NOMO-1 treated with dmso at 0.1 percent for 144 hours (cell line): ENCODE measurements around the gene WDR27.
"Not testable (repeated sequence)": the region's sequence is repeated elsewhere in the genome, so short reads cannot be mapped to it uniquely, and the experiment has no call there.

Experiments
- DNase-seq: peaks from one replicate; lab custom pipeline; 2025; ENCODE audit not compliant: unreplicated experiment; lab: John Stamatoyannopoulos, UW

WDR27 gene

DNA sequence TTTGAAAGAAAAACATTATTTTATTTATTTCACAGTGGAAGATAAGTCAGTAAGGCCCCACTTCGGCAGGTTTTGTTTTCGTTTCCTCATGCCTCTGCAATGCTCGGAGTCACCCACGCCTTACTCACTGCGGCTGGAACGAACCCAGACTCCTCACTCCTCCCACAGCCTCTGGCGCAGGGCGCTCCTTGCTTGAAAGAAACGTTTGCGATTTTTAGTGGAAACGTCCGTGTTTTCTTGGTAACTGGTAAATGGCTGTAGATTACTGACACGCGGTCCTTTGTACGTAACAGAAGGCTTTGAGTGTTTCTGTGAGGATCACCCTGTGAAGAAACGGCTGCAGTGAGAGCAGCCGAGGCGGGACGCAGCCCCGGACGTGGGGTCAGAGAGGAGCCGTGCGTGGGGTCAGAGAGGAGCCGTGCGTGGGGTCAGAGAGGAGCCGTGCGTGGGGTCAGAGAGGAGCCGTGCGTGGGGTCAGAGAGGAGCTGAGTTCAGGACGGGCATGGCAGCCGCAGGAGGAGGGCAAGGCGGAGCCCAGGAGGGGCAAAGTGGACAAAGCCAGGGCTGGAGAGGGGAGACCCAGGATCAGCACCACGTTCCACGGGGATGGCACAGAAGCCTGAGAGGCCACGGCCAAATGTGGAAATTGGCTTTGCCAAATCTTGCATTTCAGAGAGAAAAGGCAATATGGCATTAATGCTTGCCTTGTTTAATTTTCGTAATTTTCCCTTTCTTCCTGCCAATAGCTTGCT, 249.5 kb downstream of the WDR27 start:
- no peak for DNase-seq

DNA sequence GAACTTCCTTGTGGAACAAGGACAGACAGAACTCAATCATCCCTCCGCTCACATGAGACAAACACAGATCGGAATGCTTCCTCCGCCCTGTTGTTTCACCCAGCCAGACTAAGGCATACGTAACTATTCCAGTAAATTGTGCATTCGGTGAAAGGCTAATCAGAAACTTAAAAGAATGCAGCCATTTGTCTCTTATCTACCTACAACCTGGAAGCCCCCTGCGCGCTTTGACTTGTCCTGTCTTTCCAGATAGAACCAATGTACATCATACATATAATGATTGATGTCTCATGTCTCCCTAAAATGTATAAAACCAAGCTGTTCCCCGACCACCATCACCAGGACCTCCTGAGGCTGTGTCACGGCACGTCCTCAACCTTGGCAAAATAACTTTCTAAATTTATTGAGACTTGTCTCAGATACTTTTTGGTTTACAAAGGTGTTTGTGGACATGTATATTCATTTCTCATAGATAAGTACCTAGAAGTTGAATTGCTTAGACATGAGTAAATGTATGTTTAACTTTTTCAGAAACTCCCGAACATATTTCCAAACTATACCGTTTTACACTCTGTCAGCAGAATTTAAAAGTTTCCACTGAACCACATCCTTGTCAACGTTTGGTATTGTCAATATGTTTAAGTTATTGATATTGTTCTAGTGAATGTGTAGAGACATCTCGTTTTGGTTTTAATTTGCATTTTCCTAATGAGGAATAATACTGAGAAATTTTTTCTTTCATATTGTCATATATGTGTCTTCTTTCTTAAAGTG, 250.6 kb downstream of the WDR27 start:
- no peak for DNase-seq

DNA sequence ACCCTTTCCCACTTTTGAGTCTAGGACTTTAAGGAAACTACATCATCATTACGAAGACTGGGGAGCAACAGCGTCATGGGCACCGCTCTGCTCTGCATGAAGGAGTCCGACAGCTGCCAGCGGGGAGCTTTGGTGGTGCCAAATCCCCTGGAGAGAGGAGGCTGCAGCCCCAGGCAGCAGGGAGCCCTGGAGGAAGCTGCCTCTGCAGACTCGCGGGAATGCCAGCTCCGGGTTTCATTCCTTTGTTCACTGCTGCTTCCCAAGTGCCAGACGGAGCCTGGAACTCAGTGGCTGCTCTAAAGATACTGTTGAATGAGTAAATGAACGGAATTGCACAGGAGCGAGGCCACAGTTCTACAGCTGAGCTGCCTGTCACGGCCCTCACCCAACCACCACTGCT, 251.7 kb downstream of the WDR27 start:
- no peak for DNase-seq

DNA sequence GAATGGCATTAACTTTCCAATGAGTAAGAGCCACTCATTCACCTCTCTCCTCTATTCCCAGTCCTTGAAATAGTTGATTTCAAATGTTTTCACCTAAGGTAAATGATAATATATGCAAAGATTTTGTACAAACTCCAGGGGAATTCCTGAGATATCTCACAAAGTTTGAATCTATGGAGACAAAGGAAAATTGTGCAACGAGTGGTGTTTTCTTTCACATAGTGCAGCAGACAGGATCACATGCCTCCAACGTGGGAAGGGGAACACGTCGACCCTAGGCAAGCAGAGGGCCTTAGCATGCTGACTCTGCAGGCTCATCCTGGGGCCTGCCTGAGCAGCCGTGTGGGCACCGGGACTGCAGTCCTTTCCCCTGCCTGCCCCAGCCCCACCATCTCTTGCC, 252.6 kb downstream of the WDR27 start:
- DNase-seq, result no peak

DNA sequence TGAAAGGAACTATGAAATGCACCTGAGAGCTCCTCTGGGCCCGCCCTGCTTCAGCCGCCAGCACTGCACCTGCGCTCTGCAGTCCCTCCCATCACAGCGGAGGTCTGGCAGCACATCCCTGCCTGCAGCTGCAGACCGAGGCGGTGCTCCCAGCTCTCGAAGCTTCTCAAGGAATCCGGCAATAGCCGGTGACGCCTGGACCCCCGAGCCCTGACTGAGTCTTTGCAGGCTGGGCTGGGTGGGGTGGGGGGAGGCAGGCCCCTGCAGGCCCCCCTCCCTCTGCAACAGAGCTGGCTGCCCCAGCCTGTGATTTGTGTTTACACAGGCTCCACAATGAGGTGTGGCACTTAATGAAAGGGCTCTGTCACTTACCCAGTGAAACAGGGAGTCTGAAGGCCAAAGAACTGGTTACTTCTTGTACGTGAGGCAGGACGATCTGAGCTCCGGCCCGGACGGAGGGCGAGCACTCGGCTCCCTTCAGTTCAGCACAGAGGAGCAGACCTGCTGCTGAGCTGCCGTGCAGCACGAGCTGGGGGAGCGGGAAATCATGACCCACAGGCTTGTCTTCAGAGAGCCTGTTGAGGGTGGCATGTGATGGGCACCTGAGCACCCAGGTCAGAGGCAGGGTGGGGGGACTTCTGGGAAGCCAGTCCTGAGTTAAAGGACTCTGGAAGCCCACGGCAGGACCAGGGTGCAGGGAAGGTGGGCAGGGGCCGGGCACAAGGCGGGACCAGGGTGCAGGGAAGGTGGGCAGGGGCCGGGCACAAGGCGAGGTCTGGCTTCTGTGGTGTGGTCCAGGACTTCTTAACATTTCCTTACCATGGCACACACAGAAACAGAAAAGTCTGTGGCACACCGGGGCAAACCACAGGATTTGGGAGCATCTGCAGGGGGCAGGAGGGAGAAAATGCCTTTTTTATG, 255.9 kb downstream of the WDR27 start:
- DNase-seq, result no peak

DNA sequence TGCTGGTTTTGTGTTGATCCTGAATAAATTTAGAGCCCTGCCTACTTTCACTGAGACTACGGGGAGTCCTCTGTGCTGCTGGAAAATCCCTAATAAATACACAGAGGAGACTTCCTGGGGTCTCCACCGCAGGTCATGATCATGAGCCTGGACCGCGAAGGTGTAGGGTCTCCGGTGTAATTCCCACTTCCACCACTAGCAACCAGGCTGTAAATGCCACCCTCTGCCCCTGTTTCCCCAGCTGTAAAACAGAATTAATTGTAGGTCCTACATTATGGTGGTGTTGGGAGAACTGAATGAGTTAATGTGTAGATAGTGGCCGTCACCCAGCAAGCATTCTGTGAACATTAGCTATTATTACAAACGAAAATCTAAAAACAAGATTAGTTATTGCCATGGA, 256.6 kb downstream of the WDR27 start:
- DNase-seq, result no peak

DNA sequence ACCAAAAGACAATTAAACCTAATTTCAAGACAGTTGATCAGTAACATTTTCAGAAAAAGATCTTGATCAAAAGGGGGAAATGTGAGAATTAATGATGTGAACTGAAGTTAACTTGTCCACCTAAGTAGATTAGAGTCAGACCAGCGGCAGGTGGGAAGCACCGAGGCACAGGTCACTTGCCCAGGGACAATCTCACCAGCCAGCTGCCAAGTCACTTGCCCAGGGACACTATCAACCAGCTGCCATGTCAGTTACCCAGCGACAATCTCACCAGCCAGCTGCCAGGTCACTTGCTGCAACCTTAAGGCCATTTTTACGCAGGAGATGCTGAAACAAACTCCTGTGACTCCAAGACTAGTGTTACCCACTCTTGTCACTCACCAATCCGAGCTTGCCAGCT, 260.5 kb downstream of the WDR27 start:
- DNase-seq, result no peak

DNA sequence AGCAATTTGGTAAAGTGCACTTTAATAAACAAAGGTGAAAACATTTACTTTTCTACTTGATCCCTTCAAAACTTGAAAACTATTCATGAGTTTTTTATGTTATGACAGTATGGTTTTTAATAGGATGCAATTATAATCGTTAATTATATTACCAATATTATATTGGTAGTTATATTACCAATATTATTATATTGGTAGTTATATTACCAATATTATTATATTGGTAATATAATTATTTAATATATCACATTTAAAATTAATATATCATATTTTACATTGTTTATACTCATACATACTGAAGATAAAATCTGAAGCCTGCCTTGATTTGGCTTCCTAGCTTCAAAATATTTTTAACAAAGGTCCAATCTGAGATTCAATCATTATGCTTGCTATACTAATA, 262.1 kb downstream of the WDR27 start:
- no peak for DNase-seq

DNA sequence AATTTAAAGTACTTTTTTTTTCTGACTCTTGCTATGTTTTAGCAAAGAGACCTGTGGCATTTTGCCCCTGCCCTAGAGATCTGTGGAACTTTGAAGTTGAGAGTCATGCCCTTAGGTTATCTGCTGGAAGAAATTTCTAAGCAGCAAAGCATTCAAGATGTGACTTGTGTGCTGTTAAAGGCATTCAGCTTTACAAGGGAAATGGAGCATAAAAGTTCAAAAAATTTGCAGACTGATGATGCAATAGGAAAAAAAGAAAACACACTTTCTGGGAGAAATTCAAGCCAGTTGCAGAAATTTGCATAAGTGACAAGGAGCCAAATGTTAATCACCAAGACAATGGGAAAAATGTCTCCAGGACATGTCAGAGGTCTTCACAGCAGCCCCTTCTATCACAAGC, 267.3 kb downstream of the WDR27 start:
- not testable (repeated sequence) for DNase-seq

DNA sequence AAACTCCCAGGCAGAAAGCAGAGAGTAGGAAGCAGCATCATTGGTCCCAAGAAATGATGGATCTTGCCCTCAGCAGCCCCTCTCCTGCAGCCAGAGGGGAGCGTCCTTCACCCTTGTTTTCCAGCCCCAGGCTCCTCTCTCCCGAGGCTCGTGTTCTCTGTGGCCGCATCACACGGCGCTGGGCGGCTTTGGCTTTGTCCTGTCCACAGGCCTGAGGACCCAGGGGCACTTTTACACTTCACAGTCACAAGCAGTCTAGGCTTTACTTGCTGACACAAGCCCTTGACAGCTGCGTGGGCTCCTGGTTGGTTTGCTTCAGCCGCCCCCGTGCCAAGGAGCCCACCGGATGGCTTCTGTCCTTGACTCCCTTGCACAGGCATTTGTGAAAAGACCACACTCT, 272.8 kb downstream of the WDR27 start:
- DNase-seq, result no peak

DNA sequence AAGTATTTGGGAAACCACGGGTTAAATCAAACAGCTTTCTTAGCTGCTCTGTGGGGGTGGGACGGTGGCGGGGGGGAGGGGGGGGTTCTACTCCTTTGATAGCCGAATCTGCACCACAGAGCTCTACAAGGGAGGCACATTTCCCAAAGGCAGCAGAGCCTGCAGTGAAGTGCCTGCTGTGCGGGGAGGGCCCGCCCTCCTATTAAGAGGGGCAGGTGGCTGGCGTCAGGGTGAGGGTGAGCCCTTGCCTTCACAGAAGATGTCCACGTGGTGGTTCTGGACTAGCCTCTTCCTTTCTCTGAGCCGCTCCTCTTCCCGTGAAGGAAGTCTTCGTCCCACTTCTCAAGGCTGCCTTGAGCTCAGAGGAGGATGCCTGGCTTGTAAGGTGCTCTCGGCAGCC, 273.3 kb downstream of the WDR27 start:
- no peak for DNase-seq

DNA sequence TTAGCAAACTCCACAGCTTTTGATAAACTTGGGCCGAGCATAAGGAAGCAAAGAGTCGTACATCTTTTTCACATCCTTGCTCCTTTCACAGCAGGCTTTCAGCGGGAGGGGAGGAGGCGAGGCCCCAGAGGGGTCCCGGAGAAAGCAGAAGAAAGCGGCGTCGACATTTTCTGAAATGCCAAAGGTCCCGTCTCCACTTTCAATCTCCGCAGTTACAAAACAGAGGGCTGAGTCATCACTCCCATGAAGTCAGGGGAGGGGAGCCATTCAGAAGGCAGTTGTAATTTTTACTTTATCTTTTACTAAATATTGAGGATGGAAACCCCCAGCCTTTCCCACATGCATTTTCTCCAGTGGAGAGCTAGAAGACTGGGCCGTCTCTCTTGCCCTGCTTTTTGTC, 274.0 kb downstream of the WDR27 start:
- DNase-seq, result no peak

DNA sequence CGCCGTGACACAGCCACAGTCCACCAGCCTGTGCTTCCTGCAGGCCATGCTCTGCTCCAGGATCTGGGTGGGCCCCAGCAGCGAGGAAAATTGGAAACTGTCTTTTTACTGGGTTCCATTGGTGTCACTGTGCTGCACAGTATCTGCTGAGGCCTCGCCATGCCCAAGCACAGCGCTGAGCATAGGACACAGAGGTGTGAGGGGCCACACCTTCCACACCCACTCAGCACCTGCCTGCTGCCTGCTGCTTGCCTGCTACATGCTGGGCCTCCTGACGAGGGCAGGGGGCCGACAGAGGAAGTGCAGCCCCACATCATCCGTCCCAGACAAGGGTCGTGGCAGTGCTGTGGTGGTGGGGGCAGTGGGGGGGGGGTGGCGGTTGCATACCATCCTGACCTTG, 275.2 kb downstream of the WDR27 start:
- no peak for DNase-seq

DNA sequence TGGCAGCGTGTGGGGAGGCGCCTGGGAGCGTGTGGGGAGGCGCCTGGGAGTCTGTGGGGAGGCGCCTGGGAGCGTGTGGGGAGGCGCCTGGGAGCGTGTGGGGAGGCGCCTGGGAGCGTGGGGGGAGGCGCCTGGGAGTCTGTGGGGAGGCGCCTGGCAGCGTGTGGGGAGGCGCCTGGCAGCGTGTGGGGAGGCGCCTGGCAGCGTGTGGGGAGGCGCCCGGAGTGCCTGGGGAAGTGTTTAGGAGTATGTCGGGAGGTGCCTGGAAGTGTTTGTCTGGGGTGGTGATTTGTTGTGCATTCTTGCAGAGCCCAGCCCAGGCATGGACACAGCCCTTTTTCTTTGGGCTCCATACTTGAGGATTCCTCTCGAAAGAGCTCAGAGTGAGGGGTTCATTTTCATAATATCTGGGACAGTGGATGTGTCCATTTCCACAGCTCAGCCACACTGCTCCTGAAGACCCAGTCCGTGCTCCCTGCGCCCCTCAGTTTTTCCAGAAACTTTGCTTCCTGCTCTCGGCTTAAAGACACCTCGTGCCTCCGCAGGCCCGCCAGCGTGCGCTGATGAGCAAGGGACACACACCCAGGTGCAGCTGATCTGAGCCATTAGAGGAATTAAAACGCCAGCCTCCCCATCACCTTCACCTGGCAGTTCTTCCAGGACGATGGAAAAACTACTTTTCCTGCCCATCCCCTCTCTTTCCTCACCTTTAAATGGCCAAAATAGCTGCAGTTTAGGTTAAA, 276.0 kb downstream of the WDR27 start:
- no peak for DNase-seq

DNA sequence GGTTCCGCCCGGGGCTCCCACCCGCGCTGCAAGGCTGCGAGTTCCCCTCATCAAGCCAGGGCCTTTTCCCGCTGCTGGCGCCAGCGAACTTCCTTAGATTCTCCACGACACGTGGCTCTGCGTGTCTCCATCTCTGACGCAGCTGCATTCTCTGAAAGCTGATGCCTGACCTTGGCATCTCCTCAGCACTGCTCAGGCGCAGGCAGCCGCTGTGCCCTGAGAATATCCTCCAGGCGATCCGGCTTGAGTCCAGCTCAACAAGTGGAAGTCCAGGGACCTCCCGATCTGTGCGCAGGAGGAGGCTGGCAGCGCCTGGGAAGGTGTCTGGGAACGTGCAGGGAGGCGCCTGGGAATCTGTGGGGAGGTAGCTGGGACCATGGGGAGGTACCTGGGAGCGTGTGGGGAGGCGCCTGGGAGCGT, 277.0 kb downstream of the WDR27 start:
- no peak for DNase-seq

DNA sequence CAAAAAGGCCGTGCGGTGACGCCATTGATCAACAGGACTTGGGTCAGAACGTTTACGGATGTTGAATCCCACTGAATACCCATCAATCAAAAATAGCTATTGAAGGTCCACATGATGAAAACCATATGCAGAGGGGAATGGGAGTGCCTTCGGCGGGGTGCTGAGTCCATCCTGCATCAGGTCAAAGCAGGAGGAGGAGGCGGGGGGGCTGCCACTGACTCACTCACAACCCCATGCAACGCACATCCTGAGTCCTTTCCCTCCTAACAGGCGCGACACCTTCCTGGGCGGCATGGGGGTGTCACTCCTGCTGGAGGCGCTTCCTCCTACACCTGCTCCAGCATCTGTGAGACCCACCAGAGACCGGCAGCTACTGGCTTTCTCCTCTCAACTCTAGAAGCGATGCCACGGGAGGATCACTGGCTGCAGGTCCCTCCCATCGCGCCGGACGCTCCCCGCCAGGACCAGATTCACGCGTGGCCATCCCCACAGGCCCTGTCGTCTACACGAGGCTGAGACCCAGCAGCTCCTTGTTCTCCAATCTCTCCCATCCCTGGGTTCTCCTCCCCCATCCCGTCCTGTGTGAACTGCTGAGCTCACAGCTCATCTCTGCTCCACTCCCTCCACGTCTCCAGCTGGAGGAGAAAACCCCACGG, 277.6 kb downstream of the WDR27 start:
- DNase-seq, result no peak

DNA sequence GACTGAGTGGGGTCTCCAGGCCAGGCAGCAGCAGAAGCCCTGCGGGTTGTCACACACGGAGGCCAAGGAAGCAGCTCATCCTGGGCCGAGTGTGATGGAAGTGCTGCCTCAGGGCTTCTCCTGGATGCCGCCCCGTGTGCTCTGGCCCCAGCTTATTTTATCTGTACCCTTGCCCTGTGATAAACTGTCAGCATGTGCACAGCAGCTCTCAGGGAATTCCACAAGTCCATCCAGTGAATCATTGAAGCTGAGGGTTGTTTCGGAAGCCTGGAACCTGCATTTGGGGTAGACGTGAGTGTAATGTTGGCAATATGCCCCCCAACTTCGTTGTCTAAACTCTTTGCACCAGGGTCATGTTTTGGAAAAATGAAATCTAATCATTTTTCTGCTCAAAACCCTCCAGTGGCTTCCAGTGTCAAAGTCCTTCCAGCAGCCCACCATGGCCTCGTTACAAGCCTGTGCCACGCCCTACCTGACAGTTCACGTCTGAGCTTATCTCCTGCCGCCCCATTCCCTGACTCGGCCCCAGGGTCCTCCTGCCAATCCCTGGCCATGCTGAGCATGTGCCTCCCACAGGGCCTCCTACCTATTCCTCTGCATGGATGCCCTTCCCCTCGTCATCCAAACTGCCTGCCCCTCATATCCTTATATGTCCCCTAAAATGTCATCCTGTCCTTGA, 280.1 kb downstream of the WDR27 start:
- DNase-seq, result no peak

DNA sequence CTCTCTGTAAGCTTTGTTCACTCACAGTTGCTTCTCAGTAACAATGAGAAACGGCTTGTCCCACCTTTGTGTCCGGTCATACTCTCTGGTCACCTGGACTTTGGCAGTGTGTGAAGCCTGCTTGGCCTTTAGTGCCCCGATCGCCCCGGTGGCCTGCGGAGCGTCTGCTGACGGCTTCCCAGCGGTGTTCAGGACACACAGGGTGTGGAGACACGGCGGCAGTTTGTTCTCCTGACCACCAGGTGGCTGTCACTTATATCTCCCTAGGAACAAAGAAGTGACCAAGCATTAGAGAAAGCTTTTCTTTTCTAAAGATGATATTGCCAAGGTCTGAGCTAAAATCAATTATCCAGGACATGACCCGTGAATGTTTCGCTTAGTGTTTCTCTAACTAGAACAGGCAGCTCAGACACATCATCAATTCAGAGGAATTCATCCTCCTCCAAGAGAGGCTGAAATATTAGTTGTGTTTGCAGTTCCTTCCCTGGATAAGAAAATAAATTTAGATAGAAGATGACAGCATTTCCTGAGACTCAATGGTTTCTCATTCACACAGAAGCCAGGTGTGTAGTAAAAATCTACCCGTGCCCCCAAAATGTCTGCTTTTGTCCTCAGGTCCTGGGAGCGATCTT, 280.8 kb downstream of the WDR27 start:
- no peak for DNase-seq

DNA sequence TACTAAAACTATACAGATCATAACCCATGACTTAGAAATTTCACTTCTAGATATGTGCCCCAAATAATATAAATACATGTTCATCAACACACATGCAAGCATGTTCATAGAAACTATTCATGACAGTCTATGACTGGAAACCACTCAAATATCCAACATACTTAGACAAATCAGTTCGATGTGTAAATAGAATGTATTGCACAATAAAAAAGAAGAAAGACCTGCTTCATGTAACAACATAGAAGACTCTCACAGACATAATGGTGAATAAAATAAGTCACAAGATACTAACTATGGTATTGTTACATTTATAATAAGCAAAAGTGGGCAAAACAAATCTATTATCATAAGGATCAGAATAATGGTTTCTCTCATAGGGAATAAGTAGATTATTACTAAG, 284.7 kb downstream of the WDR27 start:
- DNase-seq, result no peak
